Activated naive CD8-positive, alpha-beta T cell treated with anti-CD3 and anti-CD28 coated beads, Interleukin-2, amount 50 U/mL, for 24 hours (primary cell): Measurements from ENCODE around the gene SF1.

Source experiments
- ATAC-seq: fragments of 150-1000 bp; cut with Tn5 transposase; one replicate; pipeline ENCODE4 v1.10.0; 2021
- DNase-seq: peaks from one replicate; pipeline ENCODE4 v3.0.0; 2021
- H3K27ac Mint-ChIP-seq: one replicate; pipeline ENCODE4 v1.8.0; 2021; ENCODE audit warnings: mild to moderate bottlenecking, mixed read lengths
- H3K27me3 Mint-ChIP-seq: one replicate; pipeline ENCODE4 v1.8.0; 2021; ENCODE audit warnings: mixed read lengths
- H3K36me3 Mint-ChIP-seq: one replicate; pipeline ENCODE4 v1.8.0; 2021; ENCODE audit warnings: low read depth, mixed read lengths
- H3K4me1 Mint-ChIP-seq: one replicate; pipeline ENCODE4 v1.8.0; 2021; ENCODE audit warnings: mixed read lengths
- H3K4me3 Mint-ChIP-seq: one replicate; pipeline ENCODE4 v1.8.0; 2021; ENCODE audit warnings: mild to moderate bottlenecking, moderate library complexity, mixed read lengths
- H3K9me3 Mint-ChIP-seq: one replicate; pipeline ENCODE4 v1.8.0; 2021; ENCODE audit warnings: mixed read lengths

Gene SF1

DNA sequence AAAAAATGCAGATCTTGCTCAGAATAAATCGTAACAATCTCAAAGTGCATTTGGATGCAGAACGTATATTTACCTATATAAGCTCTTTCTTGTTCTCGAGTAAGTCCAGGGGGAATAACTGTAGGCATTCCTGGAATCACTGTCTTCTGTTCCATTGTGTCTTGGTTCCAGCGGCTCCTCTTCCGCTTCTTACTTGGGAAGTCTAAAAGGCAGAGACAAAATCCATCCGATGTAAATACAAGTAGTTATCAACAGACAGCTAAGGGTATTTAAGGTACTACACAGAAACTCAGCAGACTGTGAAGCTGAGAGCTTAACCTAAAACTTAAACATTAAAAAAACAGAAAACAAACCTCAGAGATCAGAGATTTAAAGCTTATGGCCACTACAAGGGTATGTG lies 1.9 kb downstream of the SF1 start:
- DNase-seq (no peak), ATAC-seq (no peak)
- H3K4me3 Mint-ChIP-seq, result peak overlapping the region; percentile 92
- no peaks in the 10 kb centered on the region for H3K9me3 Mint-ChIP-seq
- peak overlapping the region; percentile 92 for H3K27ac Mint-ChIP-seq
- H3K27me3 Mint-ChIP-seq, result peaks cover 3% of the 10 kb centered on the region
- peaks cover 65% of the 10 kb centered on the region for H3K36me3 Mint-ChIP-seq
- H3K4me1 Mint-ChIP-seq, result peaks cover 82% of the 10 kb centered on the region

DNA sequence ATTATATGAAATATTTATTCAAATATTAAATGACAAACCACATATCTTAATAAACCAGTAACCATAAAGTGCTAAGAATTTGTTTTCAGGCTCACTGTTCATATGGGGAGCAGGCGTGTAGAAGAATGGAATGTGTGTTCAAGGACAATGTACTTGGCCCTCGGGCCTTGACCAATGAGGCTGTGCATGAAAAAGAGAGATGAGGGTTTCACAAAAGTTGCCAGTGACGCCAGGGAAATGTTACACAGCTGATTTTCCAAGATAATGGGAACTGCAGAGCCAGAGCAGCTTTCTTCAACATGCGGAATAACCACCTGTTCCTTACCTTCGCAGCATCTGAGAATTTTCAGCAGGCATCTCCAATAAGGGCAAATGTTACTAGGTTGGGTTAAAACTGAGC lies 4.2 kb downstream of the SF1 start:
- Mint-ChIP-seq H3K27me3 (peaks cover 3% of the 10 kb centered on the region), H3K4me1 (peaks cover 87% of the 10 kb centered on the region)

DNA sequence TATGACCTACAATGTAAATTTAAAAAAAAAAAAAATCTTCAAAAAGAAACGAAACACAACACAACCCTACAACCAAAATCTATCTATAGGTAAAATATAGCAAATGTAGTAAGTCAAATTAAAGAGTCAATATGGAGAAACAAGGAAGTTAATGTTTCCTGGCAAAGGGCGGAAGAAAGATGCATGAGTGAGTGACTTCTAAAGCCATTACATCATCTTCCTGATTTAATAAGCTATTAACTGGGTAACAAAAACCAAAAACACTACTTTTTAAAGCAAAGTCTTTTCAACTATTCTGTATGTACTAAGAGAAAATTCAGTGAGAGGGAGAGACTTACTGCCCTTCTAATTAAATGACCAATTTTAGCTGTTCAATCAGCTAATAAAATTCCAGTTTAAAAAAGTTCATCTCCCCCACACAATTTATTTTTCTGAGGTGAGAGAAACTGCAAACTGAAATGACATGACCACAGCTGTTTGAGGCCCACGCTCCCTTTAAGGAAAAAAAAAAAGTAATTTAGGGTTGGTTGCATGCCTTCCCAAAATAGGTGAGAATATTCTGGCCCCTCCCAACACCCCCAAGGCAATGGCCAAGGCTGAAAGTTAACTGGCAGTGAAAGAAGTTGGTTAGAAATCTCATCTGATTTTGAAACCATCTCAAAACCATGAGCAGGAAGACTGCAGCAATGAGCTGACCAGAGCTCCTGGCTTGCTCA lies 5.9 kb downstream of the SF1 start:
- H3K4me1 Mint-ChIP-seq, result peaks cover 98% of the 10 kb centered on the region
- DNase-seq (no peak), ATAC-seq (no peak)
- H3K27ac Mint-ChIP-seq, result peak overlapping the region; percentile 36
- no peaks in the 10 kb centered on the region for H3K27me3 Mint-ChIP-seq
- peak overlapping the region; percentile 15 for H3K4me3 Mint-ChIP-seq
- H3K36me3 Mint-ChIP-seq, result peaks cover 98% of the 10 kb centered on the region
- no peaks in the 10 kb centered on the region for H3K9me3 Mint-ChIP-seq

More for the DNA sequence above, 4.2 kb downstream of the SF1 start:
- H3K36me3 Mint-ChIP-seq, result peaks cover 85% of the 10 kb centered on the region
- peak overlapping the region; percentile 92 for H3K4me3 Mint-ChIP-seq
- H3K9me3 Mint-ChIP-seq, result no peaks in the 10 kb centered on the region
- DNase-seq (no peak), ATAC-seq (no peak)
- H3K27ac Mint-ChIP-seq, result peak overlapping the region; percentile 23

DNA sequence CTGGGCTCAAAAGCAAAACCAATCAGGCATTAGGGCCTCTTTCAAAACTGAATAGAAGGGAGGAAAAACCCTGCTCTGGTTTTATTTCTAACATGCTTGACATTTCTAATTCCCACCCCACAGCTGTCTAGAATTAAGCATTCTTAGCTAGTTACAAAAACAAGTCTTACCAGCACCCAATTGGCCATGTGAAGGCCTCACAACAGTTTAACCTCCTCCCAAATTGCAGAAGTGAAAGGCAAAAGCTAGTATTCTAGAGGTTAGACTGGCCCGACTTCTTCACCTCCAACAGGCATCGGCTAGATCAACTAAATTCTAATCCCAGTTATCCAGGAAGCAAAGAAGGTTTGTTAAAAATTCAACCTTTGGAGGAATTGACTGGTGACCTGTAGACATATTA lies 6.5 kb downstream of the SF1 start:
- peak overlapping the region; percentile 15 for H3K4me3 Mint-ChIP-seq
- H3K27me3 Mint-ChIP-seq, result no peaks in the 10 kb centered on the region
- H3K4me1 Mint-ChIP-seq, result peaks cover 98% of the 10 kb centered on the region
- peak overlapping the region; percentile 36 for H3K27ac Mint-ChIP-seq
- no peaks in the 10 kb centered on the region for H3K9me3 Mint-ChIP-seq
- DNase-seq (no peak), ATAC-seq (no peak)
- H3K36me3 Mint-ChIP-seq, result peaks cover 96% of the 10 kb centered on the region

DNA sequence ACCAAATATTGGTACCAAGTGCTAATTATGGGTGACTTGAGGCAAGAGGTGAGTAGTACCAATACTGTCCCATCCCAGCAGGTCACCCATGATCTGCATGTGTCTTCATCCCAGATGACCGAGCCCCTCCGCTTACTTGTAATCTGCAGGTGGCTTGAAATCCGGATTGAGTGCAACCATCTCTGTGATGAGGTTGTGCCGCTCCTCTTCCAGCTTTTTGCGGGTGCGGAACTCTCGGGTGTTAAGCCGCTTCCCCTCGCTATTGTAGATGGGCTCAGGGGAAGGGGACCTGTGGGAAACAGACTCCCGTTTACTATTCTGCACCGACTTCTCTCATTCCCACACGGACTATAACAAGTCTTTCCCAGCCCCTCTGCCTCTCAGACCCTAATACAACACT lies 8.2 kb downstream of the SF1 start:
- DNase-seq, result no peak
- Mint-ChIP-seq H3K27me3 (no peaks in the 10 kb centered on the region), H3K4me1 (peaks cover 92% of the 10 kb centered on the region), H3K9me3 (no peaks in the 10 kb centered on the region), H3K36me3 (peaks cover 89% of the 10 kb centered on the region), H3K27ac (peak overlapping the region; percentile 36), H3K4me3 (no peak overlapping the region)
- ATAC-seq, result no peak

DNA sequence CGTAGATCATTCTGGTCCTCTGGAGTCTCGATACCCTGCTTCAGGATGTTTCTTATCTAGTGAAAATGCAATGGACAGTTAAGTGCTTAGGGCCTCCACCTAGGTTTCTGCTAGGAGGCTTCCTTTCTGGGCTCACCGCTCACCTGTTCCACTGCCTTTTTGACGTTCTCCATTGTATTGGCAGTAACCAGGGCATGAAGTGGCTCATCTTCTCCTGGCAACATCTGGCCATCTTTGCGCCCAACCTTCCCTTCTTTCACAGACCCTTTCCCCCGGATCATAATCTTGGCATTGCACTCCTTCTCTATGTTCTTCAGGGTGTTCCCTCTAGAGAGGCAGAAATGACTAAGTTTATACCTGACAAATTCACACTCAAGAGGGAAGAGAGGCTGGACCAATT lies 9.1 kb downstream of the SF1 start:
- Mint-ChIP-seq H3K9me3 (no peaks in the 10 kb centered on the region), H3K36me3 (peaks cover 89% of the 10 kb centered on the region), H3K27me3 (no peaks in the 10 kb centered on the region), H3K4me3 (no peak overlapping the region), H3K4me1 (peaks cover 92% of the 10 kb centered on the region), H3K27ac (peak overlapping the region; percentile 75)
- DNase-seq (no peak), ATAC-seq (no peak)

DNA sequence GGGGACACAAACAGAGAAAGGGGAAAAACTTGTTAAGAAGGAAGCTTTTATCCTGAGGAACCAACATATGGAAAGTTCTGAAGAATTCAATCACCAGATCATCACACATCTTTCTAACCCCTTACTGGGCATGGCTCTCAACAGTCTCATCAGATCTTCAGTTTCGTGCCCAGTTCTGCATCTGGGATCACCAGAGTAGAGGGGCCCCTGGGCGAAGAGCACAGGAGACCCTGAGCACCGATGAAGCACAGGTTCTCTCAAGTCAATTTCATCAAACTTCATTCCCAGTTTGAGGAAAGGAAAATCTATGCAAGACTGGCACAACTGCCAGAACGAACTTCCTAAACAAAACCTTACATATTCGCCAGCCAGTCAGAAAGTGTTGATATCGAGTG lies 10.0 kb downstream of the SF1 start:
- Mint-ChIP-seq H3K4me3 (peak overlapping the region; percentile 14), H3K27me3 (no peaks in the 10 kb centered on the region), H3K27ac (peak overlapping the region; percentile 75), H3K9me3 (no peaks in the 10 kb centered on the region), H3K36me3 (peaks cover 87% of the 10 kb centered on the region), H3K4me1 (peaks cover 93% of the 10 kb centered on the region)
- DNase-seq, result no peak
- no peak for ATAC-seq

DNA sequence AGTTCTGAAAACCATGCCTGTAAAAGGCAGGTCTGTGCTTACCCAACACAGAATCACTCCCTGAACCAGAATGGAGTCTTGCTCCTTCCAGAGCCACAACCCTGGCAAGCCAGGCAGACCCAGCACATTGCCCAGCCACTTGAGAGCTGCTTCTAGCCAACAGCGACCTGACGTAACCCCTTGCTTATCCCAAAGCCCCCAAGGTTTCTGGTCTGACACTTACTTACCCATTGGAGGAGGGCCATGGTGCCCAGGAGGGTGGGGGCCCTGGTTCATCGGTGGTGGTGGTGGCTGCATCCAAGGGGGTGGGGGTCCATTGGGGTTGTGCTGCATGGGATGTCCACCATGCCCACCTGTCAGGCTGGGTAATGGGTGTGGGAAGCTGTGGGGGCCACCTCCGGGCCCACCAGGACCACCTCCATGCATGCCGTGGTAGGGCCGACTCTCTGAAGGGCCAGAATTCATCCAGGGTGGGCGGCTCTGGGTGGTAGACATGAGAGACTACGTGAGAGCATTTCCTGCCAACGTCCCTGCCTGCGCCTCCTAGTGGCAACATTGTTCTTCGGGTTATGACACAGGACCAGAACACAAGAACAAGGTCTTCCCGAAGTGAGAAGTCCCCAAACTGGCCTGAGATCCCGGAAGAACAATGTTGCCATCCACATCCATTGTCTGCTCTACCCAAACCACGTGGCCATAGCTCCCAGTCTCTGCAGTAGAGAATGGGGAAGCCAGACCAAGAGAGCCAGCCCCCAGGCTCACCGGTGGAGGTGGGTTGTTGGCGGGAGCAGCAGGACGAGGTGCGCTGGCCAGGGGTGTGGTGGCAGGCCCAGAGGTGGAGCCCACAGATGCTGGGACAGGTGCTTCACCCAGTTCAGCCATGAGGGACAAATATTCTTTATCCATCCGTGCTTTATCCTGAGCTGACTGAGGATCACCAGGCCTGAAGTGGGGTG lies 10.7 kb downstream of the SF1 start:
- Mint-ChIP-seq H3K27me3 (no peaks in the 10 kb centered on the region), H3K27ac (peak overlapping the region; percentile 75), H3K4me1 (peaks cover 93% of the 10 kb centered on the region), H3K9me3 (no peaks in the 10 kb centered on the region), H3K36me3 (peaks cover 85% of the 10 kb centered on the region), H3K4me3 (no peak overlapping the region)
- peak; percentile 88 for DNase-seq
- ATAC-seq, result peak; percentile 47

DNA sequence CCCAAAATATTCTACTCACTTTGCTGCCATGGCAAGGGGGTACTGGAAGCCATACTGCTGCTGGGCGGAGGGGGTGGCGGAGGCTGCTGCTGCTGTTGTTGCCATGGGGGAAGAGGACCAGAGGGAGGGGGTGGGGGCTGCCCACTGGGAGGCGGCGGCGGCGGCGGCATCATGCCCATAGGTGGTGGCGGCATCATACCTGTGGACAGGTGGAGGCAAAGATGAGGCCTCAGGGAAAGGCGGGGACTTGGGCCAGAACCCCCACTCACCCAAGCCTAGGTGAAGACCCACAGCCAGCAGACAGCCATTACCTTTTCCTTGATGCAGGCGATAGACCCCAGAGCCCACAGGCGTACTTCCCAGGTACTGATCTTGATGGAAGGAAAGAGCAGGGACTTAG lies 11.5 kb downstream of the SF1 start:
- H3K27ac Mint-ChIP-seq, result peak overlapping the region; percentile 75
- no peak overlapping the region for H3K4me3 Mint-ChIP-seq
- peaks cover 85% of the 10 kb centered on the region for H3K36me3 Mint-ChIP-seq

DNA sequence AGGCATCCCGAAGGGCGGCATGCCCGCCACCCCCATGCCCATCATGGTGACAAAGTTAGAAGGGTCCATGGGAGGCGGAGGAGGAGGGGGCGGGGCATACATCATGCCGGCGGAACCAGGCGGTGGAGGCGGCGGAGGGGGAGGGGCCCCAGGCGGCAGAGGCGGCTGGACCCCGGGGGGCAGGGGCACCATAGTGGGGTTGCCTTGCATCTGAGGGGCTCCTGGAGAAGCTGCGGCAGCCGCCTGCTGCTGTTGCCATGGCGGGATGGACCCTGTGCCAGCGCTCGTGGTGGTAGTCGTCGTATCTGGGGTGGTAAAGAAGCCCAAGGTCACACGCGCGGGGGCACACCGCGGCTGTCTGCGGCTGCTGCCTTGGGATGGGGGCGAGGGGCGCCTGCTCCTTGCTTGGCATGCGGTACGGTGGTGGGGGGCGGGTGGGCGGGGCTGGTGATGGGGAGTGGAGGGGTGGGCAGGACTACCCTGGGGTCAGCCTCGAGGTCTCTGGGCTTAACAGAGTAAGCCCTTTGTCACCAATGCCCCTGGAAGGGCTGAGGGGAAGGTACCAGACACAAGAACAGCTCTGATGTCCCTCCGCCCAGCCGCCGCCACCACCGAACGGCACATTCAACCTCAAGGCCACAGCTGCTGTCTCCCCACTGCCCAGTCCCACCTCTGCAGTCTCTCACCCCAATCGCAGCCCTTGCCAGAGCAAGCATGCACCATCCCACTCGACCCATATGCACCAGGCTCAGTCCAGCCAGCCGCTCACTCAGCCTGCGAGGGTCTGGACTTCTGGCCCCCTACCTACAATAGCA lies 12.3 kb downstream of the SF1 start:
- H3K4me1 Mint-ChIP-seq, result peaks cover 90% of the 10 kb centered on the region
- no peak for DNase-seq
- peaks cover 79% of the 10 kb centered on the region for H3K36me3 Mint-ChIP-seq
- peak overlapping the region; percentile 32 for H3K4me3 Mint-ChIP-seq
- peak overlapping the region; percentile 92 for H3K27ac Mint-ChIP-seq
- no peaks in the 10 kb centered on the region for H3K27me3 Mint-ChIP-seq
- no peaks in the 10 kb centered on the region for H3K9me3 Mint-ChIP-seq
- no peak for ATAC-seq

More for the DNA sequence above, 11.5 kb downstream of the SF1 start:
- H3K4me1 Mint-ChIP-seq, result peaks cover 92% of the 10 kb centered on the region
- no peaks in the 10 kb centered on the region for H3K27me3 Mint-ChIP-seq
- H3K9me3 Mint-ChIP-seq, result no peaks in the 10 kb centered on the region
- ATAC-seq, result no peak
- DNase-seq, result no peak

DNA sequence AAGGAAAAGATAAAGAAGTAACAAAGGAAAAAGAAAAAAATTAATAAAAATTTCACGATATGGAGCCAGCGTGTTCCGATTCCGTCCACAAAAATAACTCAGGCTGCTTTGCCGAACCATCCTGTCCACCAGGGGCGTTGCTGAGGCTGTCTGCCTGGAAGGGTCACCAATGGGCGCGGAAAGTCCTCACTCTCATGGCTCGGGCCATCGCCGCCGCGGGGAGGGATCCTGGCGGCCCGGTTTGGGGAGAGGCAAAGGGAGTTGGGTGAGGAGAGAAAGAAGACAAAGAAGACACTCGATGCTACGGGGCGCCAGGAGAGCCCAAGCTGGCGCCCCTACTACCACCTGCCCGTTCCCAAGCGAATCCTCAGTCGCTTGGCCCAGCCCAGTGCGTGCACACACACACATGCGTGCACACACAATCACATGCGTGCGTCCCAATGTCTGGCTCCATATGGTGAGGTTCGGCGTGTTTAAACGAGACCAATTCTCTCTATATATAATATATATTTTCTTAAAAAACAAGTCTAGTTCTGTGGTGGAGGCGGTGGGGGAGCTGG lies 13.0 kb downstream of the SF1 start:
- Mint-ChIP-seq H3K4me3 (peak overlapping the region; percentile 70), H3K4me1 (peaks cover 88% of the 10 kb centered on the region), H3K27ac (peak overlapping the region; percentile 92), H3K36me3 (peaks cover 72% of the 10 kb centered on the region), H3K27me3 (no peaks in the 10 kb centered on the region), H3K9me3 (no peaks in the 10 kb centered on the region)
- DNase-seq, result no peak
- no peak for ATAC-seq

DNA sequence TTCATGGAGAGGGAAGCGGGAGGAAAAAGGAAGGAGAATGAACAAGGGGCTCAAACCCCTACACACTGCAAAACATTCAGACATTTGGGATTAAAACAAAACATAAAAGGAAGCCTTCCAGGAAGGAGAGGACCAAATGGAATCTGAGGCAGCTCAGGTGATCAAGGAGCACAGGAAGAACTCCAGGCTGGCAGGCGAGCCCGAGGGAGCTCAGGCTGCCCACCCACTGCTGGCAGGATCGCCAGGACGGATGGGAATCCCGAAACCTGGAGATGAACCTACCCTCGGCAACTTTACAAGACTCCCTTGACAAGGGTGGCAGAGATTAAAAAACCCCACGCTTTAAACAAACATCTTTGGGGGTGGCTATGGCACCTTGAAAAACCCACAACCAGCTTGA lies 13.6 kb downstream of the SF1 start:
- H3K27me3 Mint-ChIP-seq, result no peaks in the 10 kb centered on the region
- no peaks in the 10 kb centered on the region for H3K9me3 Mint-ChIP-seq
- DNase-seq (no peak), ATAC-seq (no peak)
- peak overlapping the region; percentile 70 for H3K4me3 Mint-ChIP-seq
- H3K4me1 Mint-ChIP-seq, result peaks cover 87% of the 10 kb centered on the region
- peak overlapping the region; percentile 92 for H3K27ac Mint-ChIP-seq
- peaks cover 66% of the 10 kb centered on the region for H3K36me3 Mint-ChIP-seq

DNA sequence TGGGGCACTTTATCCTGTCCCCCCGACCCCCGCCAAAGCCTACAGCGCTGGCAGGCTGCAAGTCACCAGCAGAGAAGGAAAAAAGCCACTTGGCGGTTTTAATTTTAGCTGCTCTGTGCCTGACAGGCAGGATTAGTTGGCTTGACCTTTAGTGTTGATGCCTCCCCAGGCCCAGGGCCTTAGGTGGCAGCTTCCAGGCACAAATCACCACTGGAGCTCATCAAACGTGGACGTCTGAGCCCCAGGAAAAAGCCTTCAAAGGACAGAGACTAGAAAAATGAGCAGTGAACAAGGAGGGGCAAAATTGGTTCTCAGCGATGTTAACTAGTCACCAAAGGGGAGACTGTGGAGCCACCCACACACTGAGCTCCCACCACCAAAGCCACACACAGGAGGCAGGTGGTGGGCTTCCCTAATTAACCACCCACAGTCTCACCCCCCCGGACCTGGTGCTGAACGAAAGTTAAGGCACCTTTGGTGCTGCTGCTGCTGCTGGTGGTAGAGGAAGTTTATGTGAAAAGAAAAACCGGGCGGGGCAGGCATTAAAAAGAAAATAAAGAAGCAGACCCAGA lies 14.2 kb downstream of the SF1 start:
- H3K9me3 Mint-ChIP-seq, result no peaks in the 10 kb centered on the region
- peak; percentile 54 for DNase-seq
- peaks cover 60% of the 10 kb centered on the region for H3K36me3 Mint-ChIP-seq
- peak overlapping the region; percentile 92 for H3K27ac Mint-ChIP-seq
- H3K27me3 Mint-ChIP-seq, result no peaks in the 10 kb centered on the region
- ATAC-seq, result peak; percentile 17
- peak overlapping the region; percentile 70 for H3K4me3 Mint-ChIP-seq
- peaks cover 83% of the 10 kb centered on the region for H3K4me1 Mint-ChIP-seq
